ENCODE data around the gene SNRPD1.

GRCh38 chr18:21599585-21600525 lies 12.3 kb upstream of the SNRPD1 start:
- TF ChIP-seq, protein P1, sequence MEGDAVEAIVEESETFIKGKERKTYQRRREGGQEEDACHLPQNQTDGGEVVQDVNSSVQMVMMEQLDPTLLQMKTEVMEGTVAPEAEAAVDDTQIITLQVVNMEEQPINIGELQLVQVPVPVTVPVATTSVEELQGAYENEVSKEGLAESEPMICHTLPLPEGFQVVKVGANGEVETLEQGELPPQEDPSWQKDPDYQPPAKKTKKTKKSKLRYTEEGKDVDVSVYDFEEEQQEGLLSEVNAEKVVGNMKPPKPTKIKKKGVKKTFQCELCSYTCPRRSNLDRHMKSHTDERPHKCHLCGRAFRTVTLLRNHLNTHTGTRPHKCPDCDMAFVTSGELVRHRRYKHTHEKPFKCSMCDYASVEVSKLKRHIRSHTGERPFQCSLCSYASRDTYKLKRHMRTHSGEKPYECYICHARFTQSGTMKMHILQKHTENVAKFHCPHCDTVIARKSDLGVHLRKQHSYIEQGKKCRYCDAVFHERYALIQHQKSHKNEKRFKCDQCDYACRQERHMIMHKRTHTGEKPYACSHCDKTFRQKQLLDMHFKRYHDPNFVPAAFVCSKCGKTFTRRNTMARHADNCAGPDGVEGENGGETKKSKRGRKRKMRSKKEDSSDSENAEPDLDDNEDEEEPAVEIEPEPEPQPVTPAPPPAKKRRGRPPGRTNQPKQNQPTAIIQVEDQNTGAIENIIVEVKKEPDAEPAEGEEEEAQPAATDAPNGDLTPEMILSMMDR (IDR thresholded peaks at IDR 0.05), result peak in 3 of 6 experiments; percentile 16 to 40 (median 26)
- no peak for TF ChIP-seq POLR2A (IDR thresholded peaks at IDR 0.05)

Data from esophagus squamous epithelium (tissue), 4 donors.